Measurements from ENCODE around the gene SOCS6. TPM values are rescaled to one million over a fixed set of nuclear protein-coding genes. Genes with fewer than 3 reads are reported as not detected.

Gene SOCS6
- total and polyA plus RNA-seq, 2 donors (not counting 3 experiments of a cell fraction or from before 2014, with no cell fraction given): 8.6 to 15.0 TPM

- H3K27me3 ChIP-seq (ENCODE audit: control insufficient read depth in 2 of 2, insufficient read depth in 2 of 2, low read length in 2 of 2): no peaks in the 10 kb centered on the region
- no peak for DNase-seq (ENCODE audit: low read depth, low spot score)
- POLR2A ChIA-PET: no interaction called here
- TF ChIP-seq EZH2 (IDR thresholded peaks at IDR 0.05; ENCODE audit: borderline replicate concordance, low read depth, low read length, severe bottlenecking): no peak
- no peaks in the 10 kb centered on the region for H3K36me3 ChIP-seq (ENCODE audit: control insufficient read depth in 2 of 2, extremely low read depth in 1 of 2, insufficient read depth in 2 of 2, low read length in 2 of 2)
- no TSS peak for BruUV-seq (replicated peaks)
- H3K9me3 ChIP-seq (replicated peaks; ENCODE audit: control insufficient read depth, insufficient read depth, low read length): no peaks in the 10 kb centered on the region
- H3K9me1 ChIP-seq (replicated peaks; ENCODE audit: control insufficient read depth, extremely low read depth, insufficient read depth, low read length): no peaks in the 10 kb centered on the region
- H2AFZ ChIP-seq (ENCODE audit: low read depth, low read length): no peak overlapping the region
- no peak overlapping the region for H3K9ac ChIP-seq (replicated peaks; ENCODE audit: extremely low read depth, insufficient read depth, low read length)
- H3K4me2 ChIP-seq (ENCODE audit: insufficient read depth, low read length): no peak overlapping the region
- CTCF ChIA-PET: no interaction called here
- H3K79me2 ChIP-seq (ENCODE audit: control insufficient read depth, insufficient read depth, low read length): no peaks in the 10 kb centered on the region
- H3K27ac ChIP-seq (ENCODE audit: insufficient read depth, low read depth, low read length): no peak overlapping the region
- dilution Hi-C loops (cut with MboI; ENCODE audit: extremely low pct_ligation_motif_present, low sequenced_read_pairs) (no loop called here), intact Hi-C loops (cut with micrococcal nuclease) (loop anchor here (5.0 kb wide), 1 partner anchor 36 kb away; no protein-coding TSS in a partner anchor)
- H3K4me1 ChIP-seq (ENCODE audit: control insufficient read depth, extremely low read depth, insufficient read depth, low read length): peaks cover 19% of the 10 kb centered on the region
- H3K4me3 ChIP-seq (replicated peaks in 1 of 3; ENCODE audit: insufficient read depth in 1 of 3, low read depth in 1 of 3, low read length in 3 of 3): no peak overlapping the region
- no peak for FAIRE-seq
- no peaks in the 10 kb centered on the region for H4K20me1 ChIP-seq (replicated peaks; ENCODE audit: control insufficient read depth, extremely low read depth, insufficient read depth, low read length)
These were observed 44.5 kb downstream of the SOCS6 start for GRCh38 chr18:70333316-70333715.

DNA sequence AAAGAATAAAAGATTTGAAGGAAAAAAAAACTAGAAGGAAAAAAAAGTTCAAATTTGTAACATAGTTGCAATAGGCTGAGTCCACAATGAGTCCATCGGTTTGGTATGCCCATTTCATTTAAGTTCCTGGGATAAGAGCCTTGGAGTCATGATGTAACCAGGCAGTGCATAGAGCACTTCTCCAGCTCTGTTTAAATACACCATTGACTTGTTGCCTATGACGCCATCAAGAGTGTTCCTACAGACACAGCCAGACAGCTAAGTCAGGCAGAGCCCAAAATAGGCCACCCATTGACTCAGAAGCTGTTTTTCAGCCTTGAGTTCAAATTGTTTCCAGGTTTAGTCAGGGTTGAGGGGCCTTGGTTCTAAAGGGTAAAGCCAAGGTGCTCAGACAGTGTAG, 44.9 kb downstream of the SOCS6 start:
- H4K20me1 ChIP-seq (replicated peaks; ENCODE audit: control insufficient read depth, extremely low read depth, insufficient read depth, low read length): no peaks in the 10 kb centered on the region
- H3K27ac ChIP-seq (ENCODE audit: insufficient read depth, low read depth, low read length): no peak overlapping the region
- no peak for TF ChIP-seq GATA2 (IDR thresholded peaks at IDR 0.05; ENCODE audit: insufficient read depth, insufficient read length, low read depth, low read length)
- TF ChIP-seq POLR2A (IDR thresholded peaks at IDR 0.05; ENCODE audit: low read depth, low read length): no peak
- no peak for TF ChIP-seq POLR2AphosphoS5 (IDR thresholded peaks at IDR 0.05; ENCODE audit: insufficient read depth, low read depth, low read length)
- TF ChIP-seq MAX (IDR thresholded peaks at IDR 0.05; ENCODE audit: insufficient read depth, insufficient read length): no peak
- no peak for TF ChIP-seq MYC (IDR thresholded peaks at IDR 0.05; ENCODE audit: low read depth, low read length)
- no peak for TF ChIP-seq EZH2 (IDR thresholded peaks at IDR 0.05; ENCODE audit: borderline replicate concordance, low read depth, low read length, severe bottlenecking)
- TF ChIP-seq FOS (IDR thresholded peaks at IDR 0.05; ENCODE audit: borderline replicate concordance, insufficient read depth, low read length): no peak
- no peak for TF ChIP-seq JUN (IDR thresholded peaks at IDR 0.05; ENCODE audit: borderline replicate concordance, insufficient read depth, insufficient read length, low read depth)
- TF ChIP-seq CTCF (IDR thresholded peaks at IDR 0.05; ENCODE audit: extremely low read depth in 1 of 2, insufficient read depth in 1 of 2, low read depth in 1 of 2, low read length in 2 of 2): no peak
- H3K4me3 ChIP-seq (replicated peaks in 1 of 3; ENCODE audit: insufficient read depth in 1 of 3, low read depth in 1 of 3, low read length in 3 of 3): no peak overlapping the region
- no peak for DNase-seq (ENCODE audit: low read depth, low spot score)
- H2AFZ ChIP-seq (ENCODE audit: low read depth, low read length): no peak overlapping the region
- peaks cover 14% of the 10 kb centered on the region for H3K4me1 ChIP-seq (ENCODE audit: control insufficient read depth, extremely low read depth, insufficient read depth, low read length)
- no peak overlapping the region for H3K4me2 ChIP-seq (ENCODE audit: insufficient read depth, low read length)
- ChIA-PET CTCF (no interaction called here), POLR2A (no interaction called here)
- no peaks in the 10 kb centered on the region for H3K27me3 ChIP-seq (ENCODE audit: control insufficient read depth in 2 of 2, insufficient read depth in 2 of 2, low read length in 2 of 2)
- H3K9me1 ChIP-seq (replicated peaks; ENCODE audit: control insufficient read depth, extremely low read depth, insufficient read depth, low read length): no peaks in the 10 kb centered on the region
- FAIRE-seq: no peak
- no peaks in the 10 kb centered on the region for H3K36me3 ChIP-seq (ENCODE audit: control insufficient read depth in 2 of 2, extremely low read depth in 1 of 2, insufficient read depth in 2 of 2, low read length in 2 of 2)
- no peaks in the 10 kb centered on the region for H3K79me2 ChIP-seq (ENCODE audit: control insufficient read depth, insufficient read depth, low read length)
- H3K9ac ChIP-seq (replicated peaks; ENCODE audit: extremely low read depth, insufficient read depth, low read length): no peak overlapping the region
- BruUV-seq (replicated peaks): no TSS peak
- dilution Hi-C loops (cut with MboI; ENCODE audit: extremely low pct_ligation_motif_present, low sequenced_read_pairs) (no loop called here), intact Hi-C loops (cut with micrococcal nuclease) (loop anchor here (5.0 kb wide), 1 partner anchor 36 kb away; no protein-coding TSS in a partner anchor)
- H3K9me3 ChIP-seq (replicated peaks; ENCODE audit: control insufficient read depth, insufficient read depth, low read length): no peaks in the 10 kb centered on the region

Data from endothelial cell of umbilical vein (primary cell).